HFF-Myc (cell line): Measurements from ENCODE around the gene CDT1.

Experiments used
- DNase-seq: peaks from one replicate; pipeline ENCODE4 v3.0.0-alpha.2; 2011; ENCODE audit warnings: low read depth; ENCODE audit errors: extremely low read depth
- H3K4me3 ChIP-seq: replicated peaks from 2 replicates; pipeline ENCODE4 v1.5.1; 2011; ENCODE audit warnings: low read depth, mild to moderate bottlenecking, control low read depth, low read length
- TF ChIP-seq, protein P1 (sequence below): IDR thresholded peaks from 2 replicates; pipeline ENCODE4 v1.5.1; 2012; ENCODE audit warnings: mild to moderate bottlenecking, low read depth, low read length, control low read depth; ENCODE audit errors: missing control alignments

The CDT1 gene

GRCh38 chr16:88839026-88839529 is 35.5 kb downstream of the CDT1 start:
- no peak overlapping the region for H3K4me3 ChIP-seq
- TF ChIP-seq, protein P1, sequence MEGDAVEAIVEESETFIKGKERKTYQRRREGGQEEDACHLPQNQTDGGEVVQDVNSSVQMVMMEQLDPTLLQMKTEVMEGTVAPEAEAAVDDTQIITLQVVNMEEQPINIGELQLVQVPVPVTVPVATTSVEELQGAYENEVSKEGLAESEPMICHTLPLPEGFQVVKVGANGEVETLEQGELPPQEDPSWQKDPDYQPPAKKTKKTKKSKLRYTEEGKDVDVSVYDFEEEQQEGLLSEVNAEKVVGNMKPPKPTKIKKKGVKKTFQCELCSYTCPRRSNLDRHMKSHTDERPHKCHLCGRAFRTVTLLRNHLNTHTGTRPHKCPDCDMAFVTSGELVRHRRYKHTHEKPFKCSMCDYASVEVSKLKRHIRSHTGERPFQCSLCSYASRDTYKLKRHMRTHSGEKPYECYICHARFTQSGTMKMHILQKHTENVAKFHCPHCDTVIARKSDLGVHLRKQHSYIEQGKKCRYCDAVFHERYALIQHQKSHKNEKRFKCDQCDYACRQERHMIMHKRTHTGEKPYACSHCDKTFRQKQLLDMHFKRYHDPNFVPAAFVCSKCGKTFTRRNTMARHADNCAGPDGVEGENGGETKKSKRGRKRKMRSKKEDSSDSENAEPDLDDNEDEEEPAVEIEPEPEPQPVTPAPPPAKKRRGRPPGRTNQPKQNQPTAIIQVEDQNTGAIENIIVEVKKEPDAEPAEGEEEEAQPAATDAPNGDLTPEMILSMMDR = no peak
- no peak for DNase-seq

GRCh38 chr16:88839745-88840599 is 36.4 kb downstream of the CDT1 start:
- TF ChIP-seq, protein P1 = no peak
- no peak overlapping the region for H3K4me3 ChIP-seq

GRCh38 chr16:88840600-88841215 is 37.1 kb downstream of the CDT1 start:
- TF ChIP-seq, protein P1 = no peak
- no peak for DNase-seq
- H3K4me3 ChIP-seq = no peak overlapping the region

More at GRCh38 chr16:88839745-88840599, 36.4 kb downstream of the CDT1 start:
- DNase-seq = no peak

GRCh38 chr16:88841521-88842307 is 38.1 kb downstream of the CDT1 start:
- DNase-seq = no peak
- TF ChIP-seq, protein P1 = no peak
- no peak overlapping the region for H3K4me3 ChIP-seq

DNA sequence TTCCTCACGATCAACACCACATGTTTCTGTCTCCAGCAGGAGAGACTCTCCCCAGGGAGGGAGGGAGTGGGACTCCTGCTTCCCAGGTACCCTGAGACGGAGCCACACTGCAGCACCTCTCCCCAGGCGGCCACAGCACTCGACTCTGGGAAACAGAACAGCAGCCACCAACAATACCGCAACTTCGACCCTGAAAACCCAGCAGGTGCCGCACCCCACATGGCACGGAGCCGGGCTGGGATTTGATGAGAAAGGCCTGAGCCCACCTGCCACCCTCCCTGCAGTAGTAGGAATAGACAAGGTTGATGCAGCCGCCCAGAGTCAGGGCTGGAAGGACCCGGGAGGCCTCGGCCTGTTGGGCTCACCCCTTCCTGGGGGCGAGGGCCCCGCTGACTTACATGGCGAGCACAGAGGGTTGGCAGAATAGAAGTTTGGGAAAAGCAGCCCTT is 38.7 kb downstream of the CDT1 start:
- no peak for DNase-seq
- H3K4me3 ChIP-seq = no peak overlapping the region
- TF ChIP-seq, protein P1 = no peak

DNA sequence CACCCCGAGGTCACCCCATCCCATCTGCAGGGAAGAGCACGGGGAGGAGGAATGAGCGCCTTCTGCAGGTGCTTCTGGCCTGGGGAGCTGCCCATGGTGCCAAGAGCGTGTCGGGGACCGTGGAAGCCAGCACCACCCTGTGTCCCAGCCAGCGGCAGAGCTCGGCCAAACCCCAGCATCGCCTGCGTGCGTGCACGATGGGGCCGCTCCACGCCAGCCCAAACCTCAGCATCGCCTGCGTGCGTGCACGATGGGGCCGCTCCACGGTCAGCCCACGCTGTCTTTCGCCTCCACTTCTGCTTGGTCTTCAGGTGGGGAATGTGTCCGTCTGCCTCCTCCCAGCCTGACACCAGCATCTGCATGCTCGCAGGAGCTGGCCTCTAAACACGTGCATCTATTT is 39.2 kb downstream of the CDT1 start:
- DNase-seq = no peak
- TF ChIP-seq, protein P1 = no peak
- H3K4me3 ChIP-seq = no peak overlapping the region
